Activated CD8-positive, alpha-beta memory T cell treated with anti-CD3 and anti-CD28 coated beads for 48 hours (primary cell): ENCODE results near the gene NAT9.
A peak's percentile ranks its signal among the peaks of the same experiment; 100 is the strongest.

ENCODE experiments used
- DNase-seq, 3 experiments: peaks; one replicate each; pipeline ENCODE4 v3.0.0-alpha.2; 2020; ENCODE audit warnings: low read depth in 2 of 3, low spot score in 2 of 3

The NAT9 gene

DNA sequence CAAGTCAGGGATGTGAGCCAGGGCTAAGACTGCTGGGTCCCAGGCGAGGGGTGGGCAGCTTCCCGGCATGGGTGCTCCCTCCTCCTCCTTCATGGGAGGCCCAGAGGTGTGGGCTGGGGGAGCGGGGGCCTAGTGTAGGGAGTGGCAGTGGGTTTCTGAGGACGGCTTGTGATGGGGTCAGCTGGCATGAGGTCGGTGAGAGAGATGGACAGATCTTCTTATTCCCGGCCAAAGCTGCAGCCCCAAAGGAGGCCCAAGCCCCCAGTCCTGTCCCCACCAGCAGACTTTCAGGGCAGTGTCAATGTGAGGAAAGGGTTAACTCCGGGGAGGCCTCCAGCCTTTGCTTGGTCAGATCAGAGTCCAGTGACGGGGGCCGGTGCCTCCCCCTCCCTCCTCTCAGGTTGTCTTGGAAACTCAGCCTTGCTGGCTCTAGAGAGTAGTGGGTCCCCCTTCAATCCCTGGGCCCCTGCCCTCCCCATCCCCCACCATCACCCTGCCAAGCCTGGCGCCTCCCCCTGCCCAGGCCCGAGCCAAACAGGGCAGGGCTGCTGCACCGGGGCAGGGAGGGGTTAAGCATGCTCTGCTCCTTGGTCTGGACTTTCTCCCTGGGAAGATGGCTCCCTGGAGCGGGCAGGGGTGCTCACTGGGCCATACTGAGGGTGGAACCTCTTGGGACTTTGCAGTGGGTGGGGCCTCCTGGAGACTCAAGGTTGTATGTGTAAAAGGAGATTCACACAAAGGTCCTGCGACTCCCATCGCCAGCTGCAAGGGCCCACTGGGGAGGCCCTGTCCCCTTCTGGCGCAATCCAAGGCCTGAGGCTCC lies 12.4 kb downstream of the NAT9 start:
- DNase-seq: no peak

DNA sequence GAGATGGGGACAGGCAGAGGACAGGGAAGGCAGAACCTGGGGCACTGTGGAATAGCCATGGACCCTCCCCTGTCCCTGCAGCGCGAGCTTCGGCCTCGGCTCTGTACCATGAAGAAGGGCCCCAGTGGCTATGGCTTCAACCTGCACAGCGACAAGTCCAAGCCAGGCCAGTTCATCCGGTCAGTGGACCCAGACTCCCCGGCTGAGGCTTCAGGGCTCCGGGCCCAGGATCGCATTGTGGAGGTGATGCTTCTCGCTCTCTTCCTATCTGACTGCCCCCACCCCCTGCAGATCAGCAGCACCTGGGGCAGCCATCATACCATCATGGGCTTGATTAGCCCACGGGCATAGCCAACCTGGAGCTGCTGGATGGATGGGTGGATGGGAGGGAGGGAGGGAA lies 14.2 kb downstream of the NAT9 start:
- DNase-seq: no peak

DNA sequence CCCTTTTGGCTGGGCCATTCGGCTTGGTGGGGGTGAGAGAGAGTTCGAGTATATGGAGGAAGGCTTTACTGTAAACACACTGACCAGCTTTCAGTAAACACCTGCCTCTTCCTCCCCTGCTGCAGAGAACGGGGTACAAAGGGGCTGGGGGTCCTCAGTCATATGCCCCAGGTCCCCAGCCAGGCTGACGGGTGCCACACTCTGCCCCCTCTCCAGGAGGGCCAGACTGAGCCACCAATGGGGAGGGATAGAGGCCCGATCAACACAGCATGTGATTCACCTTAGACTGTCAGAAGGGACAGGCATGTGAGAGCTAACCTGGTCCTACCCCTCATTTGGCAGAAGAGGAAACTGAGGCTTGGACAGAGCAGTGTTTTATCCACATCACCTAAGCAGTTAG lies 14.7 kb downstream of the NAT9 start:
- DNase-seq: no peak

DNA sequence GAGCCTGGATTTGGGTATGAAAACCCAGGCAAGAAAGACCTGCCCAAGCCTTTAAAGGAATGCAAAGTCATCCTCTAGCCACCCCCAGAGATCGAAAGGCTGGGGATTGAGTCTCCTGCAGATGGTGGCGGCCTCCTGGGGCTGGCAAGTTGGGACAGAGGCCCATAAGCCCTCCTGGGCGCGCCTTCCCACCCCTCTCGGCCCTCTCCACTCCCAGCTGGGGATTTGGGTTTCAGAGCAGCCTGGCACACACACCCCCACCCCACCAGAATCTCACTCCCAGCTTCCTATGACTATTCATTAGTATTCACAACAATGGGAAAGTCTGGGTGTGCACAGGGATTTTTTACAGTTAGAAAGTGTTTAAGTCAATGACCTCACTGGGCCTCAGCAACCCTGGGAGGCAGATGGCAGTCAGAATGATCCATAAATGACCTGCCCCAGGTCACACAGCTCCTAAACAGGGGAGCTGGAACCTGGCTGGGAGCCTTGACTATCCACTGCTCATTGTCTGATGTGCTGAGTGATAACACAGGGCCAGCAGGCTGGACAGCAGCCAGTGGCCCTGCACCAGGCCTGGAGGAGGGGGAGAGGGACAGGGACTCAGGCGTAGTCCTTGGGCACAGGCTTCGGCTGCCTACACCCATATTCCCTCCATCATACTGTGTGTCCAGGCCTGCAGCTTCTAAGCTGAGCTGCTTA lies 15.6 kb downstream of the NAT9 start:
- no peak for DNase-seq

DNA sequence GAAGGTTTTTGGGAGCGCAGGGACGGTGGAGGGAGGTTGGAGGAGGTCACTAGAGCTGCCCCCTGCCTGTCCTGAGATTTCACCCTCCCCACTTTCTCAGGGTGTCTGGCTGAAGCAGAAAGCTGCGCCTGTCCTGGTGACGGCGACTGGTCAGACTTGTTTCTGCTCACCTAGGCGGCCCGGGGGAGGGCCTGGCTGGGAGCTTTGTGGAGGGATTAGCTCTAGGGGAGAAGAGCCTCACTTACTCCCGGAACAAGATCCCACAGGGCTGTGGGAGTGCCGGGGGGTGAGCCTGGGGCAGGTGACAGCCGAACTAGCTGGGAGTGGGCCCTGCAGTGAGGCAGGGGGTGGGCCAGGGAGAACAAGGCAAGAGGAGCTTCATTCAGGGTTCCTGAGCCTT lies 16.2 kb downstream of the NAT9 start:
- DNase-seq: no peak

DNA sequence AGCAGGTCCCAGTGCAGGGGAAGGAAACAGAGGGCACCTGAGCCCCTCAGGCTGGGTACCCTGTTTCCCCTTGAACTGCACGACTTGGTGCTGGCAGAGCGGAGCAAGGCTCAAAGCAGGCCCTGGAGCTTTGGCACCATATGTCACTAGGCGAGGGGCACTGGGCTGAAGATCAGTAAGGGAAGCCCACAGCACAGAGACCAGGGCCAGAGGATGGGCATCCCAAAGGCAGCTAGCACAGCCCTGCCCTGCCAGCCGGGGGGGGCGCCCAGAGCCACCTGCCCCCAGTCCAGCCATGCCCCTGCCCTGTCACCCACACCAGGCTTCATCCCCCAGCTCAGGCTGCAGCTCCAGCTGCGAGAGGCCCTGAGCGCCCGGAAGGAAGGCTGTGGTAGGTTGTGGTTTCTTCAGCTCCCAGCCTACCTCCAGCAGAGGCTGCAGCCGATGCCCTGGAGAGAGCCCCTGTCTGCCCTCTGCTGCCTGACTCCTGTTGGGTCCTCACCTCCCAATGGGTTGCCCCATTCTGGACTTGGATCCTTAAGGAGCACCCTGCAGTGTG lies 16.8 kb downstream of the NAT9 start:
- DNase-seq: no peak

DNA sequence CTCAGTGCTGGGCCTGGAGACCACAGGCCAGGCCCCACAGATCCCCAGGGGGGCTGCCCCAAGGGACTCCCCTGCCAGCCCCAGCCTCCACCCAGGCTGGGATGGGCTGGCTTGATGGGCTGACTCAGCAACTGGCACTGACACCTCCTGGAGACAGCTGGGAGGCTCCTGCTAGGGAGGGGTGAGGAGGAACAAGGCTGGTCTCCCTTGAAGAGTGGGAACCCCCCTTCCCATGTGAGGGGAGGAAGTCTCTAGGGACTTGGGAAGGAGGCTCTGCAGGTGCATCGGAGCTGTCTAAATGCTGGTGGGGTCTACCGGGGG lies 17.3 kb downstream of the NAT9 start:
- DNase-seq: no peak

DNA sequence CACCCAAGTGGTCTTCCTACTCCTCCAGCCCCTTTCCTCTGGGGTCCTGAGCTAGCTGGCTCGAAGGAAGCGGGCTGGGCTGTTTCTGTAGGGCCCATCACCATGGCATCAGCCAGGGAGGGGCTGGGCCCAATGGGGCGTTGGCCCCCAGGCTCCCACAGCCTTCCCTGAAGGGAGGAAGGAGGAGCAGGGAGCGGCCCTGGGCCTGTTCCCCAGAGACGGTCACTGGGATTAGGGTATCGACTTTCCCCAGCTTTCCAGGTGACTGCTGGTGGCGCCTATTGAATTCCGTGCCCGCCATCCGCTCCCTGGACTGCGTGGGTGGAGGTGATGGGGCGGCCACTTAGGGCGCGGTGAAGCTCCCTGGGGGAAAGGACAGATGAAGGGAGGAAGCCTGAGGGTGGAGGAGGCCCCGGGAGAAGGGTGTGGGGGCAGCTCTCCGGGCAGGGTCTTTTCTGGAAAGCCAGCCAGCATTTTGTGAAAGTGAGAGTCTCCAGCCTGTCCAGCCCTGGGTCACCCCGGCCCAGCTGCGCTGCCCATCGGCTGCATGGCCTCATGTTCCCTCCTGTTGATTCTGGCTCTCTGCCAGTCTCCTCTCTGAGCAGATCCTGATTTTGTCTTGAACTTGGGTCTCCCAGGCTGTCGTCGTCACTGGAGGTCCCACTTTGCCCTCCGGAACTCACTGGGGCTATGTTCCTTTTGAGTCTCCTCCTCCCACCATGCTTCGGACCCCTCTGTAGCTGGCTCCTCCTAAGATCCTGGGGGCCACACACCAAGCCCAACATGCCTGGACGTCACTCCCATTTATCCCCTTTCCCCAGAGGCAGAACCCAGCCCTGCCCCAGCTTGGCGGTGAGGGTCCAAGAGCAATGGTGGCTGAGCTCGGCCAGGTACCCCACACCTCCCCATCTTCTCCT lies 18.0 kb downstream of the NAT9 start:
- DNase-seq: no peak

DNA sequence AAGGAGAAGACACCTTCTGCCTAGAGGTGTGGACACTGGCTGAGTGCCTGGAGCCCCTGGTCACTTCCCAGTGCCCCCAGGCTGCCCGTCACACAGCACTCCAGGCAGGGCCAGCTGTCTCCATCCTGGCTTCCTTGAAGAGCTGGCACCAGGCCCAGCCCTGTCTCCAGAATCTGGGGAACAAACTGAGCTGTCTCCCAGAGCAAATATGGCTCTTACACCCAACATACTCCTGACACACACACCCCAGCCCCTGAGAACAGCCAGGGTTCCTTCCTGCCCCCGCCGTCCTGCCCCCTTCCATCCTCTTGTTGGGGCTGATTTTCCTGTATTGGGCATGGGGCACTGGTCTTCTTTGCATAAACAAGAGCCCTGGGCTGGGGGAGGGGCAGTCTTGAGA lies 18.6 kb downstream of the NAT9 start:
- DNase-seq: no peak

DNA sequence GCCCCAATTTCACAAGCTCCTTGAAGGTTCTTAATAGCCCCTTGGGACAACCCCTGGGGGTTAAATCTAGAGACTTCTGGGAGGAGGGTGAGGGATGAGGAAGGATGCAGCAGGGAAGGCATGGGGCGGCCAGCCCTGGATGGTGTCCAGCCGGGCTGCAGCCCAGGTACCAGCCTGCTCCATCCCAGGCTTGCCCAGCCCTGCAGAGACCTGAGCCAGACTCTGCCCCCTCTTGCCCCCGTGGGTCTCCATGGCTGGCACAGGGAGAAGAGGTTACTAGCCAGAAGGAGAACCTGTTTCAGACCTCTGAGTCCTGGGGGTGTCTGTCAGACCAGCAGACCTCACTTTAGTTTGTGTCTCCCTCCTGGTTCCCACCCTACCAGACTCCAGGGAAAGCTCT lies 19.3 kb downstream of the NAT9 start:
- no peak for DNase-seq

DNA sequence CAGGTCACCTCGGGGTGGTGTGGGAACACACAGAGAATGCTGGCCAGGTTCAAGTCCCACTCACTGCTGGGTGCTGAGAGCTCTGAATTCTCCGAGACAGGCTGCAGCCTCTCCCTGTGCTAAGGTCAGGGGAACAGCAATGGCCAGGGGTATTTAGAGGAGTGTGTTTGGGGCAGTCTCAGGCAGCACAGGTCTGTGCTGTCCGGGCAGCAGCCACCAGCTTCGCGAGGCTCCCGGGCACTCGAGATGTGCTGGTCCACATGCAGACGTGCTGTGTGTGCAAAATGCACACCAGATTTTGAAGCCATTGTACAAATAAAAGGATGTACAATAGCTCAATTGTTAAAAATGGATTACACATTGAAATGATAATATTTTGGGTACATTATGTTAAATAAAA lies 20.6 kb downstream of the NAT9 start:
- DNase-seq: no peak

DNA sequence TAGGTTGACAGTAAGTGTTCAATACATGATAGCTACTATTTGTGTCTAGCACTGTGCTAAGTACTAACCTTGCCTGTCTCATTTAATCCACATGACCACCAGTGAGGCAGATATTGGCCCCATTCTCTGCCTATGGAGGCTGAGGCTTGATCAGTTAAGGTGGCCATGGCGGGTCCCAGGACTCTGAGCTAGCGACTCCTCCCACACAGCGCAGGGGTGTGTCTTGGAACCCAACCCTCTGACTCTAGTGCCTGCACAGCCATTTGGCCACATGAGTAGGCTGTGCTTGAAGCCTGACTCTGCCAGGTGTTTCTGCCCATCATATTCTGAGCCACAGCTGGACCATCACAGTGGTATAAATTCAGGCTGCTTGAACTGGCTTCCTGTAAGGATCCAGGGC lies 21.3 kb downstream of the NAT9 start:
- DNase-seq: no peak

DNA sequence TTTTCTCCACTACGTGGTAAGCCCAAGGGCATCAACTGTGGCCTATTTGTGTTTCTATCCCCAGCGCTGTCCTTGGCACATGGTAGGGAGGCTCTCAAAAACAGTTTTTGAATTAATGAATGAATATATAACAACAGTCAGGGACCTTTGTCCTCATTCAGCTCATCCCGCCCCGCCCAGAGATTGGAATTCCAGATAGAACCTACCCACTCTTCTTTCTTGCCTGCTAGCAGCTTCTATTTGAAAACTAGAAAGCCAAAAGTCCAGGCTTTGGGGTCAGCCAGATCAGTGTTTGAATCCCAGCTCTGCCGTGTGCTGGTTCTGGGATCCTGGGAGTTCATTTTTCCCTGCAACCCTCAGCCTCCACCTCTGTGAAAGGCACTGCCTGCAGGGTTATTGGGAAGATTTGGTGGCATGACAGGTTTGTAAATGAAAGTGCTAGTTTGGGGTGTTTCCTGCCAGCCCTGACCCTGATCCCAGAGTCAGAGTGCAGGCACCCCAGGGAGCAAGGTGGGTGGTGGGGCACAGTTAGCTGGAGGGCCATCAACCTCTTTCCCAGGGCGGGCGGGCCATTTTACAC lies 23.2 kb downstream of the NAT9 start:
- DNase-seq: no peak

DNA sequence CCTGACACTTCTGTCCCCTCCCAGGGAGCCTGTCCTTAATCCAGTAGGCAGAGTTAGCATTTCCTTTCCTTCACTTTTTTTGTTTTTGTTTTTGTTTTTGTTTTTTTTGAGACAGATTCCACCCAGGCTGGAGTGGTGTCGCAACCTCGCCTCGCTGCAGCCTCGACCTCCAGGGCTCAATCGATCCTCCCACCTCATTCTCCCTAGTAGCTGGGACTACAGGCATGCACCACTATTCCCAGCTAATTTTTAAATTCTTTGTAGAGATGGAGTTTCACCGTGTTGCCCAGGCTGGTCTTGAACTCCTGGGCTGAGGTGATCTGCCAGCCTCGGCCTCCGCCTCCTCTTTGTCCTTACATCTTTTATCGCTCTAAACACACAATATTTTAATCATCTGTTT lies 23.7 kb downstream of the NAT9 start:
- no peak for DNase-seq

DNA sequence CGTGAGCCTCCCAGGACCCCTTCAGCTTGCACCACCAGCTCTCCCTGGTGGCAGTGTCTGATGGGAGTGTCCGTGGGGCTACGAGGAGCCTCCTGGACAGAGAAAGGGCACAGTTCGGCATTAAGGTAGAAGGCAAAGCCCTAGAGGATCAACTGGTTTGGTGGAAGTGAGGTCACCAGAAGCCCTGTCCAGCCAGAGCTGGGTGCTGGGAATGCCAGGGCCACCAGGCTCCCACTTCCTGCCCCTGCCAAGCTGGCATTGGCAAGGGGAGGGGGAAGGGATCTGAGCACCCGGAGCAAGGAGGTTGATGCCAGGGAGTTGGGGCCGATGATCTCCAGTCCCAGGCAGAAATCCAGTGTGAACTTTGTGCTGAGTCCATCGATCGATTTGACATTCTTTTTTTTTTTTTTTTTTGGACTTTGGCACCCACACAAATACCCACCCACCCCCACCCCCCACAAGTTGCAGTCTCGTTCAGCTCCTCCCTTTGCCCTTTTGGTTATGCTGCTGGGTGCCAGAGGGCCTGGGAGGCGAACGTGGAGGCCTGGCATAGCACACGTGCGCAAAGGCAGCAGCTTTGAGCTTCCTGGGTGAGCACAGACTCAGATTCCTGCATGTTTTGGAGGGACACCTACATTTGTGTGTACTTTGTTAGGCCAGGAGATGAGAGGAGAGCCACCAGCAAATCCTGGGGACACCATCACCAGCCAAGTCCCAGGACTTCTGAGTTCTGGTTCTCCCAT lies 25.6 kb downstream of the NAT9 start:
- no peak for DNase-seq

DNA sequence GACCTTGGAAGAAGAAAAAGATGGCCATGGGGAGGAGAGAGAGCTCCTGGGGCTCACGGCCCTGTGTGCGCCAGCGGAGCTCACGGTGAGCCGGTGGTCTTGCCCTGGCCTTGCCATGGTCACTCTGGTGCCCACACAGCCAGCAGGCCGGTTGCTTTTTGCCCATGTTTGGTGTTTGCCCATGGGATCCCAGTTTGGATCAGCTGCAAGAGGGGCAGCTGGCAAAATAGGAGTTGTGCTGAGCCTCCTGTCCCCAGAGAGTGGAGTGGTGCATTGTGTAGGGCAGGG lies 26.2 kb downstream of the NAT9 start:
- DNase-seq: no peak

DNA sequence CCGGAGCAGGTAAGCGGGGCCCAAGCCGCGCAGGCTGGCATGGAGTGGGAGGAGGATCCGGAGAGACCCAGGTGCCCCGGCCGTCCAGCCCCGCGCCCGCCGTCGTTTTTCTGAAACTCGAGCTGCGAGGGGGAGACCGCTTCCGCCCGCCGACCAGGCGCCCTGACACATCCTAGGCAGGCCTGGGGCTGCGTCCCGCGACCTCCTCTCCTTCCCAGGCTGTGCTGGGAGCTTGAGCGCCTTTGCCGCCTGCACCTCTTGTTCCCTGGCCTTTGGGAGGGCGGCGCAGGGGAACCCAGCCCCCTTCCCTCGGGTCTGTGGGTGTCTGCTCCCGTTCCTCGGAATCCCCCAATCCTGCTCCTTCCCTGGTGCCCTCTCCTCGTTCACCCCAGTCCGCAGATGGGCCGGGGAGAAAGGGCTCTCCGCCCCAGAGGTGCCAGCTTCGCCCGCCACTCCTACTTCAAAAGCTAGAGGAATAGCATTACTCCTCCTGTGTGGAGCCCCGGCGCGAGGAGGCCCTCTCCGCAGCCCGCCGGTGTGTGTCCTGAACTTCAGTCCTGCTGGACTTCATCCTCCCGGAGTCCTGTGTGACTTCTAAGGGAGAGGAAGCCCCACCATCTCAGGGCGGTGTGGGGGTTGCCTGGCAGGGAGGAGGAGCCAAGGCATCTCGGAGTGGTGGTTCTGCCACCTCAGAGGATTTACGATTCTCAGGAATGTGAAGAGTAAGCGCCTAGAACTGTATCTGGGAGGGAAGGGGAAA lies 26.7 kb downstream of the NAT9 start:
- no peak for DNase-seq

DNA sequence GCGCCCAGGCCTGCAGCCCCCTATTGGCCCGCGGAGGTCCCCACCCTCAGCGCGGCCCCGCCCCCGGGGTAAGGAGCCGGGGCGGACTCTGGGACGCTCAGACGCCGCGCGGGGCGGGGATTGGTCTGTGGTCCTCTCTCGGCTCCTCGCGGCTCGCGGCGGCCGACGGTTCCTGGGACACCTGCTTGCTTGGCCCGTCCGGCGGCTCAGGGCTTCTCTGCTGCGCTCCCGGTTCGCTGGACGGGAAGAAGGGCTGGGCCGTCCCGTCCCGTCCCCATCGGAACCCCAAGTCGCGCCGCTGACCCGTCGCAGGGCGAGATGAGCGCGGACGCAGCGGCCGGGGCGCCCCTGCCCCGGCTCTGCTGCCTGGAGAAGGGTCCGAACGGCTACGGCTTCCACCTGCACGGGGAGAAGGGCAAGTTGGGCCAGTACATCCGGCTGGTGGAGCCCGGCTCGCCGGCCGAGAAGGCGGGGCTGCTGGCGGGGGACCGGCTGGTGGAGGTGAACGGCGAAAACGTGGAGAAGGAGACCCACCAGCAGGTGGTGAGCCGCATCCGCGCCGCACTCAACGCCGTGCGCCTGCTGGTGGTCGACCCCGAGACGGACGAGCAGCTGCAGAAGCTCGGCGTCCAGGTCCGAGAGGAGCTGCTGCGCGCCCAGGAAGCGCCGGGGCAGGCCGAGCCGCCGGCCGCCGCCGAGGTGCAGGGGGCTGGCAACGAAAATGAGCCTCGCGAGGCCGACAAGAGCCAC lies 27.4 kb downstream of the NAT9 start, which contains the start of gene NHERF1:
NHERF1 (plus strand) TSS at position 100 of the 750 bp plus-strand sequence; CDS start at position 319, 219 bp downstream.
- peak; percentile 86 to 94 (median 91) for DNase-seq

DNA sequence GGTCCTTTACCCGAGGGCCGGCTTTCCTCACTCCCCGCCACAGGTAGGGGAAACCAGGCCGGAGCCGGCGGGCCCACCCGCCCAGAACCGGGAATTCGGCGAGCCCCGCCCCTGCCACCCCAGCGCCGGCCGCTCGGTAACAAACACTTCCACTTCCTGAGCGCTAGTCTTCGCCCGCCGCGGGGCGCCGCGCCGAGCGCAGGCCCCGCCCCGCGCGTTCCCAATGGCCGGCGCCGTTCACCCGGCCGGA lies 27.9 kb downstream of the NAT9 start:
- no peak for DNase-seq
